ENCODE measurements around the gene NPAS3.

DNA sequence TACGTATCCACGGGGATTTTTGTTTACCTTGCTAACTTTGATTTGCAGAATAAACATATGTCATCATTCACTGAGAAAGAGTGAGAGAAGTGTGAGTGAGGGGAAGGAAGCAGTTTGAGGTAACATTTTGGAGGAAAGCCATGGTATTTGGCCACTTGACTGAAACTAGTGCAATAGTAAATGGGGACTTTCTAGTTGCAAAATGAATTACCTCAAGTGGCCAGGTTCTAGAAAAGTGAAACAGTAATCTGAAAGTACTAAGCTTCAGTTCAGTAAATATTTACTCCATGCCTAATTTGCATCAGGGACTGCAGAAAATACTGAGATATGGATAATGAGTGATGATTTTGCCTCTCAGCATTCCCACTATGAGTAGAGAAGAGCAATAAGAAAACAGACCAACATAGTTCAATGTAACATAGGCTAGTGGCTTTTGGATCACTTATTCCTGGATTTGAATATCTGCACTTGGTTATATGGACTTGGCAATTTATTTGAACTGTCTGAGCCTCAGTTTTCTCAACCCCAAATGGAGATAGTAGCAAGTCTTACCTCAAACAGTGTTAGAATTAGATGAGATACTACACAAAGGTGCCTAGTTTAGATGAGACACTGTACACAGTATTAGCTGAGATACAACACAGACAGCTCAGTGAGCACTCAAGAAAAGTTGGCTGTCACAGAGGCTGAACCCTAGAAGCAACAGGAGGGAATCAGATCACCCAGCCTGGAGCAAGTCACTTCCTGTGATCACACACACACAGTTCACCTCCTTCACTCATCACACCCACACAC, 439.1 kb downstream of the NPAS3 start:
- TF ChIP-seq, protein P1, sequence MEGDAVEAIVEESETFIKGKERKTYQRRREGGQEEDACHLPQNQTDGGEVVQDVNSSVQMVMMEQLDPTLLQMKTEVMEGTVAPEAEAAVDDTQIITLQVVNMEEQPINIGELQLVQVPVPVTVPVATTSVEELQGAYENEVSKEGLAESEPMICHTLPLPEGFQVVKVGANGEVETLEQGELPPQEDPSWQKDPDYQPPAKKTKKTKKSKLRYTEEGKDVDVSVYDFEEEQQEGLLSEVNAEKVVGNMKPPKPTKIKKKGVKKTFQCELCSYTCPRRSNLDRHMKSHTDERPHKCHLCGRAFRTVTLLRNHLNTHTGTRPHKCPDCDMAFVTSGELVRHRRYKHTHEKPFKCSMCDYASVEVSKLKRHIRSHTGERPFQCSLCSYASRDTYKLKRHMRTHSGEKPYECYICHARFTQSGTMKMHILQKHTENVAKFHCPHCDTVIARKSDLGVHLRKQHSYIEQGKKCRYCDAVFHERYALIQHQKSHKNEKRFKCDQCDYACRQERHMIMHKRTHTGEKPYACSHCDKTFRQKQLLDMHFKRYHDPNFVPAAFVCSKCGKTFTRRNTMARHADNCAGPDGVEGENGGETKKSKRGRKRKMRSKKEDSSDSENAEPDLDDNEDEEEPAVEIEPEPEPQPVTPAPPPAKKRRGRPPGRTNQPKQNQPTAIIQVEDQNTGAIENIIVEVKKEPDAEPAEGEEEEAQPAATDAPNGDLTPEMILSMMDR (IDR thresholded peaks at IDR 0.05), result no peak
- no peak for TF ChIP-seq POLR2A (IDR thresholded peaks at IDR 0.05)

Data from uterus (tissue), 2 donors.